Neural progenitor cell (in vitro differentiated cells): ENCODE measurements around the gene FBXL22.

Experiments
- EZH2 ChIP-seq: fragments of 200-600 bp; sonication (generic); IDR thresholded peaks from 2 replicates; pipeline ENCODE4 v1.6.1; 2017; ENCODE audit warnings: antibody characterized with exemption, mild to moderate bottlenecking, moderate library complexity
- EZH2phosphoT487 ChIP-seq: fragments of 200-600 bp; sonication (generic); IDR thresholded peaks from 2 replicates; pipeline ENCODE4 v1.6.1; 2017; ENCODE audit warnings: antibody characterized with exemption
- TF ChIP-seq, protein P1 (sequence below): fragments of 200-600 bp; sonication (generic); IDR thresholded peaks from 2 replicates; pipeline ENCODE4 v1.5.1; 2017; ENCODE audit warnings: antibody characterized with exemption, mild to moderate bottlenecking

DNA sequence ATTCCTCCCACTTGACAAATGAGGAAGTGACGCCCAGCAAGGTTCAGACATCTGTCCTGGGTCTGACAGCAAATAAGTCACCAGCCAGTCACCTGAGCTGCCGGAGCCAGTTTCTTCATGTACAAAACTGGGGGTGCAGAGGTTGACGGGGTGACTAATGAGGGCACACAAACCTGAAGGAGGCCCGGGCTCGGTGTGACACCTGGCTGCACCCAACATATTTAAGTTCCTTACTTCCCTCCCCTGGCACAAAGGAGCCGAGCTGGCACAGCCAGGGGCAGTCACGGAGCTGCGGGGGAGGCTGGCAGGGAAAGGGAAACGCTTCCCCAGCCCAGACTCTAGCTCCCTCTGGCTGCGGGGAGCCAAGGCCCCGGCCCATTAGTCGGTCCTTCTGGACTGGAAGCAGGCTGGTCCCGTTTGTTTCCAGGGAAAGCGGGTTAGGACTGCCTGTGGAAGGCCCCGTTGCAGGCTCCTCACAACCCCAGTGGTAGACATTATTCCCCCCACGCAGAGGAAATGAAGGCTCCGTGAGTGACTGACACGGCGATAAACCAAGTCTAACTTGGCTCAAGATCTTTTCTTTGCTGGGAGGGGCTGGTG, 2.3 kb downstream of the FBXL22 start:
- TF ChIP-seq, protein P1, sequence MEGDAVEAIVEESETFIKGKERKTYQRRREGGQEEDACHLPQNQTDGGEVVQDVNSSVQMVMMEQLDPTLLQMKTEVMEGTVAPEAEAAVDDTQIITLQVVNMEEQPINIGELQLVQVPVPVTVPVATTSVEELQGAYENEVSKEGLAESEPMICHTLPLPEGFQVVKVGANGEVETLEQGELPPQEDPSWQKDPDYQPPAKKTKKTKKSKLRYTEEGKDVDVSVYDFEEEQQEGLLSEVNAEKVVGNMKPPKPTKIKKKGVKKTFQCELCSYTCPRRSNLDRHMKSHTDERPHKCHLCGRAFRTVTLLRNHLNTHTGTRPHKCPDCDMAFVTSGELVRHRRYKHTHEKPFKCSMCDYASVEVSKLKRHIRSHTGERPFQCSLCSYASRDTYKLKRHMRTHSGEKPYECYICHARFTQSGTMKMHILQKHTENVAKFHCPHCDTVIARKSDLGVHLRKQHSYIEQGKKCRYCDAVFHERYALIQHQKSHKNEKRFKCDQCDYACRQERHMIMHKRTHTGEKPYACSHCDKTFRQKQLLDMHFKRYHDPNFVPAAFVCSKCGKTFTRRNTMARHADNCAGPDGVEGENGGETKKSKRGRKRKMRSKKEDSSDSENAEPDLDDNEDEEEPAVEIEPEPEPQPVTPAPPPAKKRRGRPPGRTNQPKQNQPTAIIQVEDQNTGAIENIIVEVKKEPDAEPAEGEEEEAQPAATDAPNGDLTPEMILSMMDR, result peak; percentile 44
- TF ChIP-seq EZH2phosphoT487 (no peak), EZH2 (no peak)
